Neutrophil (primary cell): Measurements from ENCODE around the gene TRPV2.

Experiments
- H3K27ac ChIP-seq: fragments of 200-600 bp; sonication (generic); 2 replicates; pipeline ENCODE4 v1.5.1; 2016; ENCODE audit warnings: mild to moderate bottlenecking, moderate library complexity
- H3K27me3 ChIP-seq: fragments of 200-600 bp; sonication (generic); 2 replicates; pipeline ENCODE4 v1.6.0; 2016; ENCODE audit warnings: mild to moderate bottlenecking
- H3K36me3 ChIP-seq: fragments of 200-600 bp; sonication (generic); 2 replicates; pipeline ENCODE4 v1.5.1; 2017
- H3K4me1 ChIP-seq, 2 experiments: fragments of 200-600 bp in 1 of 2; sonication (generic) in 1 of 2; 1 replicate in 1 of 2; 2 replicates in 1 of 2; pipeline versions ENCODE4 v1.5.1 to v1.6.1; 2013 to 2016; ENCODE audit warnings: low read depth in 1 of 2, low read length in 1 of 2, mild to moderate bottlenecking in 1 of 2, moderate library complexity in 1 of 2; ENCODE audit not compliant: control insufficient read depth in 1 of 2, insufficient read depth in 1 of 2
- H3K4me3 ChIP-seq, 2 experiments: fragments of 200-600 bp in 1 of 2; sonication (generic) in 1 of 2; 1 replicate in 1 of 2; 2 replicates in 1 of 2; pipeline ENCODE4 v1.5.1; 2013 to 2016; ENCODE audit warnings: low read depth in 1 of 2, low read length in 1 of 2, mild to moderate bottlenecking in 1 of 2, moderate library complexity in 1 of 2
- H3K9me3 ChIP-seq: fragments of 200-600 bp; sonication (generic); 2 replicates; pipeline ENCODE4 v1.5.1; 2016
- CTCF ChIP-seq: fragments of 200-600 bp; sonication (generic); IDR thresholded peaks from 2 replicates; pipeline ENCODE4 v1.5.1; 2016; ENCODE audit warnings: antibody characterized with exemption

TRPV2 gene

DNA sequence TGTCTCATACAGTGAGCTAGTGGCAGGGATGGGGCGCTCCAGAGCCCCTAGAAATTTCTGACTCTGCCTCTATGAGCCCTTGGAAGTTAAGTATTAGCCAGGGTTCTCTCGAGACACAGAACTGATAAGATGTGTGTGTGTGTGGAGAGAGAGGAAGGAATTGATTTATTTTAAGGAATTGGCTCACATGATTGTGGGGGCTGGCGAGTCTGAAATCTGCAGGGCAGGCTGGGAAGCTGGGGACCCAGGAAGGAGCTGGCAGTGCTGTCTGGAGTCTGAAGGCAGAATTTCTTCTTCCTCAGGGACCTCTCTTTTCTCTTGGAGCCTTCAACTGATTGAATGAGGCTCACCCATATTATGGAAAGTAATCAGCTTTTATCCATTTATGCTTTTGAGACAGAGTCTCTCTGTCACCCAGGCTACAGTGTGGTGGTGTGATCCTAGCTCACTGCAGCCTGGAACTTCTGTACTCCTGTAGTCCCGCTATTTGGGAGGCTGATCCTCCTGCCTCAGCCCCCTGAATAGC lies 59.9 kb downstream of the TRPV2 start:
- no peak overlapping the region for H3K4me3 ChIP-seq
- no peak overlapping the region for H3K27ac ChIP-seq
- no peaks in the 10 kb centered on the region for H3K4me1 ChIP-seq
- H3K27me3 ChIP-seq, result no peaks in the 10 kb centered on the region
- no peak for TF ChIP-seq CTCF
- peaks cover 5% of the 10 kb centered on the region for H3K36me3 ChIP-seq
- no peaks in the 10 kb centered on the region for H3K9me3 ChIP-seq

DNA sequence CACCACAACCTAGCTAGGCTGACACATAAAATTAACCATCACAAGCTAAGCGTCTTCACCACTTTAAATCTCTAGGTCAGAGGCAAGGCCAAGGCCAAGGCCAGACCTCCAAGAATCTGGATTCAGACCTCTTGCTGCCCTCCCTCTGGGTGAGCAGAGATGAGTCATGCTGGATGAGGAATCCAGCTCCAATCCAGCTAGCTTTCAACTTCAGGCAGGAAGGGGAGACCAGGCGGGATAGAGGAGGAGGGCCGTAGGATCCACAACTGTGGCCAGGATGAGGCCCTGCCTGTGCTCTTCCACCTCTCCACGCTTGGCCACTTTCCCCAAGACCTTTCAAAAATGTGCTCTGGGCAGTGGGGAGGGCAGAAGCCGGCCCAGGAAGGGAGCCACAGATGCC lies 61.9 kb downstream of the TRPV2 start:
- H3K4me1 ChIP-seq, result no peaks in the 10 kb centered on the region
- H3K36me3 ChIP-seq, result no peaks in the 10 kb centered on the region
- H3K9me3 ChIP-seq, result no peaks in the 10 kb centered on the region
- no peak overlapping the region for H3K27ac ChIP-seq
- no peak overlapping the region for H3K4me3 ChIP-seq
- TF ChIP-seq CTCF, result no peak
- H3K27me3 ChIP-seq, result no peaks in the 10 kb centered on the region

DNA sequence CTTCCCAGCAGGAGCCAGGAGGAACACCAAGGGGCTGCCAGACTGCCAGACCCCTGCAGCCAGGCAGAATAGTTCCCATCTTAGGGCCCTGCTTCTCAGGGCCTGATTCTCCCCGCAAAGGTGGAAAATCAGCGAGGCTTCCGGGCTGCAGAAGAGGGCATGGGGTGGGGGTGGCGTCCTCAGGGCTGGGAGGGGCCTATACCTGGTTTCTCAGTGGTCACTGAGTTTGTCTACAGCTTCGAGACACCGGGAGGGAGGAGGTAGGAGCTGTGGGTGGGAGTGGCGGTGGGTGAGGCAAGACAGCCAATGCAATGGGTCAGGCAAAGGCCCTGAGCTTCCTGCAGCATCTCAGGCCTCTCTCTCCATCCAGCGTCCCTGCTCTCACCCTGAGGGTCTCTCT lies 62.3 kb downstream of the TRPV2 start:
- no peaks in the 10 kb centered on the region for H3K4me1 ChIP-seq
- no peaks in the 10 kb centered on the region for H3K27me3 ChIP-seq
- H3K36me3 ChIP-seq, result peaks cover 2% of the 10 kb centered on the region
- TF ChIP-seq CTCF, result no peak
- no peak overlapping the region for H3K27ac ChIP-seq
- H3K4me3 ChIP-seq, result no peak overlapping the region
- no peaks in the 10 kb centered on the region for H3K9me3 ChIP-seq

DNA sequence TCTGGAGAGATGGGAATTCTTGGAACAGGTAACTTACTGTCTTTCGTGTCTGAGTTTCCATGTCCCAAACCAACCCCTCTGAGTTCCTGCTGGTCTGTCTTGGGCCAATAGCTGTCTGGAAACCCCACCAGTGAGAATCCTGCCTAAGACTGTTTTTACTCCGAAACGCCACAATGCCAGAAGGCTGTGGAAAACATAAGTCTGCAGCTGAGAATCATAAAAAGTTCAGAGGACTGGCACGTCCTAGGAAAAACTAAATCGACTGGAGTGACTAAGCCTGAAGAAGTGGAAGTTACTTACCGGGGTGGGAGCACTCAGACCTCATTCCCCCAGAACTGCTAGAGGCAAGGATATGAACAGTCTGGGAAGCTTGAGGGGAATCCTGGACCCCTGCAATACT lies 63.3 kb downstream of the TRPV2 start:
- Histone ChIP-seq H3K36me3 (peaks cover 11% of the 10 kb centered on the region), H3K9me3 (no peaks in the 10 kb centered on the region), H3K27me3 (no peaks in the 10 kb centered on the region), H3K4me3 (no peak overlapping the region), H3K4me1 (no peaks in the 10 kb centered on the region), H3K27ac (no peak overlapping the region)
- TF ChIP-seq CTCF, result no peak

DNA sequence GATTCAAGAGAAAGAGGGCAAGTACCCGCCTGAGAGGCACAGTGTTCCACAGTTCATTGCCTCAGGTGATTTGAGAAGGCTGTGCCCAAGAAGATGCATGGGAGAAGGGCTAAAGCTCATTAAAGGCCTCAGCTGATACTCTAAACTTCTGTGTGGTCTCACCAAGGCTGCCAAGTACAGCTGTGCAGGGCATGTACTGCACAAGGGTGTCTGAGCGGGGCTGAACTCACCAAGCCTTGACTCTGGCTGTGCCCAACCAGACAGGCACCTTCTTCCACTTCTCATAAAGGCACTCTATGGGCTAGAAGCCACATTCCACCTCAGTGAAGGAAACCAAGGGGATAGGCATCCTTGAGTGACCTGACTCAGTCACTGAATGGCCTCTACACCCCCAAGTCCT lies 63.9 kb downstream of the TRPV2 start:
- Histone ChIP-seq H3K36me3 (peaks cover 11% of the 10 kb centered on the region), H3K27me3 (no peaks in the 10 kb centered on the region), H3K4me3 (no peak overlapping the region), H3K4me1 (no peaks in the 10 kb centered on the region), H3K9me3 (no peaks in the 10 kb centered on the region), H3K27ac (no peak overlapping the region)
- TF ChIP-seq CTCF, result no peak

GRCh38 chr17:16480995-16481394 lies 65.6 kb downstream of the TRPV2 start:
- H3K27ac ChIP-seq, result no peak overlapping the region
- no peaks in the 10 kb centered on the region for H3K4me1 ChIP-seq
- H3K27me3 ChIP-seq, result no peaks in the 10 kb centered on the region
- no peaks in the 10 kb centered on the region for H3K9me3 ChIP-seq
- TF ChIP-seq CTCF, result no peak
- H3K4me3 ChIP-seq, result no peak overlapping the region
- H3K36me3 ChIP-seq, result peaks cover 11% of the 10 kb centered on the region
